ENCODE results near the gene KLF2.

Gene KLF2

GRCh38 chr19:16367261-16367683 lies 42.6 kb downstream of the KLF2 start:
- no peaks in the 10 kb centered on the region for H3K79me1 ChIP-seq (ENCODE audit: low read length)
- no peaks in the 10 kb centered on the region for H3K27me3 ChIP-seq (ENCODE audit: insufficient read depth, low read length, poor library complexity)
- no peak overlapping the region for H2BK120ac ChIP-seq (ENCODE audit: low read depth, low read length)
- no peak overlapping the region for H4K8ac ChIP-seq (ENCODE audit: low read depth, low read length)
- H3K27ac ChIP-seq (ENCODE audit: low read depth, low read length) = no peak overlapping the region
- no peak for DNase-seq
- no peak overlapping the region for H3K9ac ChIP-seq (ENCODE audit: low read length)
- WGBS (ENCODE audit: extremely low coverage, insufficient coverage, low lambda C conversion rate) = no CpG with 5 or more reads among the region's 10 CpGs
- H3K23ac ChIP-seq (ENCODE audit: low read length) = no peak overlapping the region
- no peaks in the 10 kb centered on the region for H3K4me1 ChIP-seq (ENCODE audit: control insufficient read depth, low read depth, low read length)
- no peak overlapping the region for H4K5ac ChIP-seq (ENCODE audit: low read length)
- H3K56ac ChIP-seq (ENCODE audit: low read length) = no peak overlapping the region
- no peak overlapping the region for H2BK5ac ChIP-seq (ENCODE audit: low read length)
- no peak overlapping the region for H3K4me3 ChIP-seq (ENCODE audit: low read length)
- no peak overlapping the region for H3K4me2 ChIP-seq (ENCODE audit: low read length)
- no peak overlapping the region for H2BK15ac ChIP-seq (replicated peaks; ENCODE audit: low read depth)
- no peak overlapping the region for H3K18ac ChIP-seq (ENCODE audit: low read length)
- no peaks in the 10 kb centered on the region for H3K36me3 ChIP-seq (ENCODE audit: control insufficient read depth, insufficient read depth, low read length)
- H2AK5ac ChIP-seq (ENCODE audit: low read length) = no peak overlapping the region
- H3K4ac ChIP-seq (ENCODE audit: low read depth, low read length) = no peak overlapping the region
- H3K79me2 ChIP-seq (ENCODE audit: control insufficient read depth, insufficient read depth, low read length) = no peaks in the 10 kb centered on the region

GRCh38 chr19:16368385-16369305 lies 44.0 kb downstream of the KLF2 start:
- Histone ChIP-seq H4K8ac (ENCODE audit: low read depth, low read length) (no peak overlapping the region), H2BK5ac (ENCODE audit: low read length) (no peak overlapping the region), H3K4me2 (ENCODE audit: low read length) (no peak overlapping the region), H3K79me2 (ENCODE audit: control insufficient read depth, insufficient read depth, low read length) (no peaks in the 10 kb centered on the region), H2BK15ac (replicated peaks; ENCODE audit: low read depth) (no peak overlapping the region), H3K23ac (ENCODE audit: low read length) (no peak overlapping the region), H2AK5ac (ENCODE audit: low read length) (no peak overlapping the region), H3K79me1 (ENCODE audit: low read length) (no peaks in the 10 kb centered on the region), H2BK120ac (ENCODE audit: low read depth, low read length) (no peak overlapping the region), H3K18ac (ENCODE audit: low read length) (no peak overlapping the region), H3K4me3 (ENCODE audit: low read length) (no peak overlapping the region), H3K9ac (ENCODE audit: low read length) (no peak overlapping the region), H3K27ac (ENCODE audit: low read depth, low read length) (no peak overlapping the region), H4K5ac (ENCODE audit: low read length) (no peak overlapping the region), H3K4me1 (ENCODE audit: control insufficient read depth, low read depth, low read length) (no peaks in the 10 kb centered on the region), H3K27me3 (ENCODE audit: insufficient read depth, low read length, poor library complexity) (no peaks in the 10 kb centered on the region), H3K36me3 (ENCODE audit: control insufficient read depth, insufficient read depth, low read length) (no peaks in the 10 kb centered on the region), H3K56ac (ENCODE audit: low read length) (no peak overlapping the region), H3K4ac (ENCODE audit: low read depth, low read length) (no peak overlapping the region)
- DNase-seq = no peak
- no CpG with 5 or more reads among the region's 18 CpGs for WGBS (ENCODE audit: extremely low coverage, insufficient coverage, low lambda C conversion rate)

- H4K5ac ChIP-seq (ENCODE audit: low read length) = no peak overlapping the region
- H3K27ac ChIP-seq (ENCODE audit: low read depth, low read length) = no peak overlapping the region
- no peaks in the 10 kb centered on the region for H3K79me1 ChIP-seq (ENCODE audit: low read length)
- no peak overlapping the region for H4K8ac ChIP-seq (ENCODE audit: low read depth, low read length)
- H2BK5ac ChIP-seq (ENCODE audit: low read length) = no peak overlapping the region
- no peak overlapping the region for H3K9ac ChIP-seq (ENCODE audit: low read length)
- H3K4me1 ChIP-seq (ENCODE audit: control insufficient read depth, low read depth, low read length) = no peaks in the 10 kb centered on the region
- H2BK15ac ChIP-seq (replicated peaks; ENCODE audit: low read depth) = no peak overlapping the region
- H3K79me2 ChIP-seq (ENCODE audit: control insufficient read depth, insufficient read depth, low read length) = no peaks in the 10 kb centered on the region
- no peaks in the 10 kb centered on the region for H3K36me3 ChIP-seq (ENCODE audit: control insufficient read depth, insufficient read depth, low read length)
- no peak overlapping the region for H3K23ac ChIP-seq (ENCODE audit: low read length)
- H3K27me3 ChIP-seq (ENCODE audit: insufficient read depth, low read length, poor library complexity) = no peaks in the 10 kb centered on the region
- no peak overlapping the region for H2BK120ac ChIP-seq (ENCODE audit: low read depth, low read length)
- no peak for DNase-seq
- H3K4me3 ChIP-seq (ENCODE audit: low read length) = no peak overlapping the region
- H3K4me2 ChIP-seq (ENCODE audit: low read length) = no peak overlapping the region
- no peak overlapping the region for H3K4ac ChIP-seq (ENCODE audit: low read depth, low read length)
- no peak overlapping the region for H2AK5ac ChIP-seq (ENCODE audit: low read length)
- H3K18ac ChIP-seq (ENCODE audit: low read length) = no peak overlapping the region
- H3K56ac ChIP-seq (ENCODE audit: low read length) = no peak overlapping the region
- WGBS (ENCODE audit: extremely low coverage, insufficient coverage, low lambda C conversion rate) = no CpG with 5 or more reads among the region's 3 CpGs
These were observed 44.7 kb downstream of the KLF2 start for GRCh38 chr19:16369306-16369663.

GRCh38 chr19:16369664-16370576 lies 45.3 kb downstream of the KLF2 start:
- H2BK15ac ChIP-seq (replicated peaks; ENCODE audit: low read depth) = no peak overlapping the region
- H3K4ac ChIP-seq (ENCODE audit: low read depth, low read length) = no peak overlapping the region
- H3K27ac ChIP-seq (ENCODE audit: low read depth, low read length) = no peak overlapping the region
- no peak overlapping the region for H3K18ac ChIP-seq (ENCODE audit: low read length)
- no peak overlapping the region for H2BK120ac ChIP-seq (ENCODE audit: low read depth, low read length)
- H2BK5ac ChIP-seq (ENCODE audit: low read length) = no peak overlapping the region
- no peaks in the 10 kb centered on the region for H3K4me1 ChIP-seq (ENCODE audit: control insufficient read depth, low read depth, low read length)
- no peak overlapping the region for H3K9ac ChIP-seq (ENCODE audit: low read length)
- no peaks in the 10 kb centered on the region for H3K79me2 ChIP-seq (ENCODE audit: control insufficient read depth, insufficient read depth, low read length)
- H2AK5ac ChIP-seq (ENCODE audit: low read length) = no peak overlapping the region
- H3K27me3 ChIP-seq (ENCODE audit: insufficient read depth, low read length, poor library complexity) = no peaks in the 10 kb centered on the region
- H3K4me3 ChIP-seq (ENCODE audit: low read length) = no peak overlapping the region
- H3K56ac ChIP-seq (ENCODE audit: low read length) = no peak overlapping the region
- DNase-seq = no peak
- H3K4me2 ChIP-seq (ENCODE audit: low read length) = no peak overlapping the region
- no CpG with 5 or more reads among the region's 22 CpGs for WGBS (ENCODE audit: extremely low coverage, insufficient coverage, low lambda C conversion rate)
- no peaks in the 10 kb centered on the region for H3K36me3 ChIP-seq (ENCODE audit: control insufficient read depth, insufficient read depth, low read length)
- H4K5ac ChIP-seq (ENCODE audit: low read length) = no peak overlapping the region
- H3K79me1 ChIP-seq (ENCODE audit: low read length) = no peaks in the 10 kb centered on the region
- H4K8ac ChIP-seq (ENCODE audit: low read depth, low read length) = no peak overlapping the region
- no peak overlapping the region for H3K23ac ChIP-seq (ENCODE audit: low read length)

GRCh38 chr19:16370641-16371391 lies 46.2 kb downstream of the KLF2 start:
- H3K36me3 ChIP-seq (ENCODE audit: control insufficient read depth, insufficient read depth, low read length) = peaks cover 2% of the 10 kb centered on the region

More at GRCh38 chr19:16370641-16371391, 46.2 kb downstream of the KLF2 start:
- Histone ChIP-seq H2BK120ac (ENCODE audit: low read depth, low read length) (no peak overlapping the region), H3K4me2 (ENCODE audit: low read length) (no peak overlapping the region), H3K23ac (ENCODE audit: low read length) (no peak overlapping the region), H4K5ac (ENCODE audit: low read length) (no peak overlapping the region), H3K79me1 (ENCODE audit: low read length) (no peaks in the 10 kb centered on the region), H3K27me3 (ENCODE audit: insufficient read depth, low read length, poor library complexity) (no peaks in the 10 kb centered on the region), H2BK15ac (replicated peaks; ENCODE audit: low read depth) (no peak overlapping the region), H4K8ac (ENCODE audit: low read depth, low read length) (no peak overlapping the region), H3K4me1 (ENCODE audit: control insufficient read depth, low read depth, low read length) (no peaks in the 10 kb centered on the region), H3K4ac (ENCODE audit: low read depth, low read length) (no peak overlapping the region), H3K27ac (ENCODE audit: low read depth, low read length) (no peak overlapping the region), H3K56ac (ENCODE audit: low read length) (no peak overlapping the region), H3K9ac (ENCODE audit: low read length) (no peak overlapping the region), H3K4me3 (ENCODE audit: low read length) (no peak overlapping the region), H3K18ac (ENCODE audit: low read length) (no peak overlapping the region), H2BK5ac (ENCODE audit: low read length) (no peak overlapping the region), H3K79me2 (ENCODE audit: control insufficient read depth, insufficient read depth, low read length) (no peaks in the 10 kb centered on the region), H2AK5ac (ENCODE audit: low read length) (no peak overlapping the region)
- WGBS (ENCODE audit: extremely low coverage, insufficient coverage, low lambda C conversion rate) = no CpG with 5 or more reads among the region's 15 CpGs
- DNase-seq = no peak

Measured in mesendoderm (in vitro differentiated cells).